ENCODE data around the gene KLHL8. TPM values are rescaled to one million over a fixed set of nuclear protein-coding genes. Genes with fewer than 3 reads are reported as not detected.
A peak's percentile ranks its signal among the peaks of the same experiment; 100 is the strongest.

KLHL8 gene
- 4.6 and 6.5 TPM in 2 replicates for total RNA-seq (2014; rRNA removed; shearing (Covaris generic))

DNA sequence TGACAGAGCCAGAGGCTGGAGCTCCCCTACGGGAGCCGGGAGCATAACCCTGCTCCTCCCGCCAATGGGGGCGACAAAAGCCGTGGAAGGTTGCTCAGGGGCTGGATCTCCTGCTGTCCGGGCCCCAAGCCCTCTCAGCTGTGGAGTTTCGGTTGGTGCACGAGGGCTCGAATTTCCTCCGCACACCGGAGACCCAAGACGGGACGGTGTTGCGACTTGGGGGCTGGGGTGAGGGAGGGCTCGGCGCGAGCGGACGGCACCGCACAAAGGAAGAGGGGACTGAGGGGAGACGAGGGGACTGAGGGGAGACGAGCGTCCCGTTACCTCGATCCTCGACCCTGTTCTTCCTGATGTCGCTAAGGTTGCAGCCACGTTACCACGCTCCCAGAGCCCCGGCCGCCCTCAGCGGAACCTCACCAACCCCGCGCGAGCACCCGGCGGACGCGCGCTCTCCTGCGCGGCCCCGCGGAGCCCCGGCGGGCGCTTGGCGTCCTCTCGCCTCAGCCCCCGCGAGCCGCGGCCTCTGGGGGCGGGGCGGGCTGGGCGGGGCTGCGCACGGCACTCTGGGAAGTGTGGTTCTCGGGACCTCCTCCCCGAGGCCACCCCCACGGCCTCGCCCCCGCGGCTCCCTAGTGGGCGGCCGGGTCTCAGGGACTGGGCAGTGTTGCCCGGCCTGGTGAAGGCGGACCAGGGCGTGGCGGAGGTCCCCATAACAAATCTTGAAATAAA, at the start of gene KLHL8:
KLHL8 (minus strand) TSS at position 525 of the 729 bp plus-strand sequence. CDS start 25,079 bp downstream, outside the sequence.
- peak; percentile 85 for DNase-seq (ENCODE audit: low read depth)

DNA sequence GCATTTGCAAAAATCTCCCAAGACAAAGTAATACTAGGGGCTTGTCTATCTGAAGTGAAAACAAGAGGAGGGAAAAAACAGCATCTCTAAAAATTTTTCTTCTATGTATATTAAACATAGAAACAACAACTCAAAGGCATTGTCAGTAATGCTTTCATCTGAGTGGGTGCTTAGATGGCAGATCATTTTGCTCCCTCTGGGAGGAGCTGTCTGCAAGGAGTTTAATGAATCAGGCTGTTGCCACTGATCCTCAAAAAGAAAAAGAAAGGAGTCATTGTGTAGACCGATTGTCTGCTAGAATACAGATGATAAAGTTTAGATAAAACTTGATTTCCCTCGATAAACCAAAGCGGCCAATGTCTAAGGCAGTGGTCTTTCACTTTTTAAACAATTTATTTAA, 49.7 kb upstream of the KLHL8 start:
- DNase-seq (ENCODE audit: low read depth), result peak; percentile 45

DNA sequence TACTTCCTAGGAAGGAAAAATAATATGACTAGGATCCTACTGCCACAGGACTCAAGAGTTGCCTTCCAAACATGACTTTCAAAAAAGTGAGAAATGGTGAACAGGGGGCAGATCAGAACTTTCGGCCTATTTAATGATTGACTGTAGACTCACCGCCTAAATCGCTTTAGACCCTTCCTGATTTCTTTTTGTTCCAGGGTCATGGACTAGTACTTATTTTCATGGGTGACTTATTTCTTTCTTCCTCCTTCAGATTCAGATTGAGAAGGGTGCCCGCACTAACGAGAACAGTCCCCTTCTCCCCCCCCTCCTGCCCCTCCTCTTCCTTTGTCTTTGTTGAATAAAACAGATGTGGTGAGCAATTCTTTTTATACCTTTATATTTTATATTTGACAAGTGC, 48.0 kb upstream of the KLHL8 start:
- DNase-seq (ENCODE audit: low read depth), result no peak

DNA sequence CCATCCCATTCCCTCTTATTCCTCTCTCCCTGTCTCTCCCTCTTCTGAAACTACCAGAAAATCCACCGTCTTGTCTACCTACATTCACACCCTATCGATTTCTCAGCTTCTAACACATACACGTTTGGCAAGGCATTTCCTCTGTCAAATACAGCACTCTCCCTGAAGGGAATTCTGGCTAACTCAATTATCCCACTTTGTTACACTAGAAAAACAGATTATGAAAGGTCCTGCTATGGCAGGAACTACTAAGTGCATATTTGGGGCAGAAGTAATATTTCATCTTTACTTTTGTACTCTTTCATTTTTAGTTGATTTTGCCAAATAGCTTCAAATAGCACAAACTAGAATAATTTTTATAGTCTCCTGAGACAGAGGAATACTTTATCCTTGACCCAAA, 46.6 kb upstream of the KLHL8 start:
- DNase-seq (ENCODE audit: low read depth), result no peak

GRCh38 chr4:87262886-87263285, 42.5 kb upstream of the KLHL8 start:
- DNase-seq (ENCODE audit: low read depth), result no peak

- no peak for DNase-seq (ENCODE audit: low read depth)
Observed at GRCh38 chr4:87260477-87260876, 40.1 kb upstream of the KLHL8 start.

GRCh38 chr4:87258677-87259076, 38.3 kb upstream of the KLHL8 start:
- DNase-seq (ENCODE audit: low read depth), result no peak

DNA sequence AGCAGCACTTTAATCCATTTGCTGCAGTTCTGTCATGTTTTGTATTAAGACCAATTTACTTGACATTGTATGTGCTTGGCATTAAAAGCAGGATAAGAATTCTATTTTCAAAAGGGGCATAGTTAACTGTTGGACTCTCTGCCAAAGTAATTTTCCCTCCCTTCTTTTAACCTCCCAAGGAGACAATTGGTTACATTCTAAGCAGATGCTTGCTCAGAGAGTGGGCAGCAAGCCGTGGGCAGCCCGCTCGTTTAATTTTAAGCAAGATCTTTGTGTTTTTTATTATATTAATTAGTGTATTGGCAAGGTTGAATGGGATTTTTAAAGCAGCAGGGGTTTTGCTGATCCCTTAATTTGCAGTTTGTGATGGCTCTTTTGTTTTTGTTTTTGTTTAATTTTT, 37.1 kb upstream of the KLHL8 start:
- DNase-seq (ENCODE audit: low read depth), result no peak

DNA sequence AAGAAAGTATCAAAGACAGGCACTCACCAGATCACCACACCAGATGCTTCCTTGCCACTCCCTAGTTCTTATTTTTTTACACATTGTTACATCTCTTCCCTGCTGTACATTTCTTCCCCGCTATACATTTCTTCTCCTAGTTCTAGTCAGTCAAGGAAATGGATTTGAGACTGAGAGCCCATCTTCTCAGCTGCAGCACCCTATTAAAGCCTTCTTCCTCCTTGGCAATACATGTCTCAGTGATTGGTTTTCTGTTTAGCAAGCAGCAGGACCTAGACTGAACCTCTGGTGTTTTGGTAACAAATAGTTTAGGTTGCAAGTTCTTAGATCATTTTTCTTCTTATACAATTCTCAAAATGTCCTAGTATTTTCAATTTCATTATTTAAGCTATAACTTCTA, 35.3 kb upstream of the KLHL8 start:
- DNase-seq (ENCODE audit: low read depth), result no peak

DNA sequence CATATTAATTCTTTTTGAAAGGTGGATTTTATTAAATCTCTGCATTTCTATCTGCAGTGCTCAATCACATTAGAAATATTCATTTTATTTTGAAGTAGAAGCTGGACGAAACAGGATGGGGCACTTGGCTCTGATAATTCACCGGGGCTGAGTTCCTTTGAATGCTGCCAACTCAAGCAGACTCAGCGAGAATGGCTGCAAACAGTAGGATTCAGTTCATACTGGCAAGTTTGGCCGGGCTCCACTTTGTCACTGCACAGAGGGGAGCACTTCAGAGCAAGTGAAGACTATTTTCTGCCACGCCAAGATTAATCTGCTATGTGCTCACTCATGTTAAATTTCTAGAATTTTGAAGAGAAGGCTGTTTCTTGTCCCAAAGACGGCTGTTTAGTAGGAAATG, 30.7 kb upstream of the KLHL8 start:
- DNase-seq (ENCODE audit: low read depth), result no peak

DNA sequence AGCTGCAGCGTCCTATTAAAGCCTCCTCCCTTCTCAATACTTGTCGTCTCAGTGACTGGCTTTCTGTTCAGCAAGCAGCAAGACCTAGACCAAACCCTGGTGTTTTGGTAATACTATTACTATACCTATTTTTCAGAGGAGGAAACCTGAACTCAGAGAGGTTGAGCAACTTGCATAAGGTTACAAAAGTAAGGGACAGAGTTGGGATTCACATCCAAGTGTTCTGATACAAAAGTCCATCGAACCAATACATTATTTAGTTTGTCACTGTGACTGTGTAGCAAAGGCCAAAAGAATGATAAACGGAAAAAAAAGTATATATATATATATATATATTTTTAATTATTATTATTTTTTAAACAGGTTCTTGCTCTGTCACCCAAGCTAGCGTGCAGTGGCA, 29.9 kb upstream of the KLHL8 start:
- no peak for DNase-seq (ENCODE audit: low read depth)

- no peak for DNase-seq (ENCODE audit: low read depth)
Observed at GRCh38 chr4:87249332-87250019, 29.1 kb upstream of the KLHL8 start.

DNA sequence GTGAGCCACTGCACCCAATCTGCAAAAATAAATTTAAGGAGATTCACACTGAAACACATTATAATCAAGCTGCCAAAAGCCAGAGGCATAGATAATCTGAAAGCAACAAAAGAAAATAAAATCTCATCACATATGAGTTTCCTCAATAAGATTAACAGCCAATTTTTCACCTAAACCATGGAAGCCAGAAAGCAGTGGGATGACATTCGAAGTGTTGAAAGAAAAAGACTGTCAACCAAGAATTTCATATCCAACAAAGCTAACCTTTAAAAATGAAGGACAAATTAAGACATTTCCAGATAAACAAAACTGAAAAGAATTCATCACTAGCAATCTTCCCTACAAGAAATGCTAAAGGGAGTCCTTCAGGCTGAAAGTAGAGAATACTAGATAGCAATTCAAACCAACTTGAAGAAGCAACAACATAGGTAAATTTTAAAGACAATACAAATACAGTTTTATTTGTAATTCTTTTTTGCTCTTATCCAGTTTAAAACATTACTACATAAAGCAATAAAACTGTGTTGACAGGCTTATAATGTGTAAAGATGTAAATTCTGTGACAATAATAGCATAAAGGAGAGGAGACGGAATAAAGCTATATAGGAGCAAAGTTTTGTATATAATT, 23.1 kb upstream of the KLHL8 start:
- peak; percentile 22 for DNase-seq (ENCODE audit: low read depth)

- peak; percentile 38 for DNase-seq (ENCODE audit: low read depth)
Observed at GRCh38 chr4:87241336-87241735, 20.9 kb upstream of the KLHL8 start.

DNA sequence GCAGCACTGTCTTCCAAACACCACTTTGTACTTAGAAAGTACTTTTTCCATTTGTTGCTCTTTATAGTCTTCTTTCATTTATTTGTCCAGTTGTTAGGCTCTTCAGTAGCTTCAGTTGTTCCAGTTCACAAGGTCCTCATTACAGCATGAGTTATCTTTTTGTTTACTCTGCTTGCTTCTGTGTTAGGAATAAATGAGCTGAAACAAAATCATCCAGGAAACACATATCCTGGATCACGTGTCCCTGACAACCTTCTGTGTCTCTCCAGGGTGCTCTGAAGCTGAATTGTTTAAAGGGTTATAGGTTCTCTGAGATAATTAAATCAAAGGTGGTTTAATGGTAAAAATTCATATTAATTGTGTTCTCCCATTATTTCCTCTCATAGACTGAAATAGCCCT, 19.9 kb upstream of the KLHL8 start:
- peak; percentile 7 for DNase-seq (ENCODE audit: low read depth)

- DNase-seq (ENCODE audit: low read depth), result no peak
Observed at GRCh38 chr4:87239821-87240220, 19.4 kb upstream of the KLHL8 start.

DNA sequence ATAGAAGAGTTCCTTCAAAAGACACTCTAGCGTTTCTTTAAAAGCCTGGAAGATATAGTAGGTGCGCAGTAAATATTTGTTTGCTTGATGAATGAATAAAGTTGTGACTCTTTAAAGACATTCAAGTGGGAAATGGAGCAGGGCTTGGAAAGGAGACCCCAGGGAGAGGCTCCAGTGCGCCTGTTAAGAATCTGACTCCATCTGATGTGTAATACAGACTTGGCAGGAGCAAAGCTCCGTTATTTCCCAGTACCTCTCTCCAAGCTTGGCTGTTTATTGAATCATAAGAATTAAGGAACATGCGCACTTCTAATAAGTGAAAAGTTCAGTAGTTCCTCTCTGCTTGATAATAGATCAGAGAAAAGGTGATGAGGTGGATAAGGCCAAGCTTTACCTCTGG, 18.8 kb upstream of the KLHL8 start:
- no peak for DNase-seq (ENCODE audit: low read depth)

- no peak for DNase-seq (ENCODE audit: low read depth)
Observed at GRCh38 chr4:87236861-87237260, 16.4 kb upstream of the KLHL8 start.

- DNase-seq (ENCODE audit: low read depth), result peak; percentile 14
Observed at GRCh38 chr4:87235020-87235671, 14.7 kb upstream of the KLHL8 start.

DNA sequence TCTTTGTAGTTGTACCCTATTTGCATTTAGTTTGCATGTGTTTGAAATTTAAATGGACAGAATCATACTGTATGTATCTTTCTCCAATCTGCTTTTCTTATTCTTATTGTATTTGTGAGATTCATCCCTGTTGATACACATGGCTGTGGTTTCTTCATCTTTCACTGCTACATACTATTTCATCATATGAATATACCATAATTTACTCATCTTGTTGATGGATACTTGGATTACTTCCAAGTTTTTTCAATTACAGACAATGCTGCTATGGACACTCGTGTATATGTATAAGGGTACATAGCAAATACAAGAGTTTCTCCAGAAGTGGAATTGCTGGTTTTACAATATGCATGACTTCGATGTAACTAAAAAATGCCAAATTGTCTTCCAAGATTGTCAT, 11.8 kb upstream of the KLHL8 start:
- no peak for DNase-seq (ENCODE audit: low read depth)

- no peak for DNase-seq (ENCODE audit: low read depth)
Observed at GRCh38 chr4:87230806-87231205, 10.4 kb upstream of the KLHL8 start.

DNA sequence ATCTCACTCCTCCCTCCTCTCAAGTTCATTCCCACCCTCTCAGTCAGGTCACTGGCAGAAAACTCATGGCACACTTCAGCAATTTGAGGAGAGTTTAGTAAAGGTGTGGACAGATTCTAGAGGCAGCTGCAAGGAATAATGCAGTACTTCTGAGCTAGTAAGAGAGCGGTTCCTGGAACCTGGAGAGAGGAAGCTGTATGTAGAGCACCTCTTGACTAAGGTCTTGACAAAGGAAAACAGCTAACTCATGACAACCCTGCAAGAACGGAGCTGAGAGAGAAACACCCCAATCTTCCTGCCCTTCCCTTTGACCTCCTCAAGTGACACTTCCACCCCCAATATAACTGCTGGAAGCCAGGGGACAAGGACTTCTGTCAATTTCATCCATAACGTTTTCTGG, 9.6 kb upstream of the KLHL8 start:
- DNase-seq (ENCODE audit: low read depth), result no peak

All from M059J (cell line).